Endothelial cell (in vitro differentiated cells): Measurements from ENCODE around the gene PIM3. TPM values are rescaled to one million over a fixed set of nuclear protein-coding genes. Genes with fewer than 3 reads are reported as not detected.

ENCODE experiments used
- DNase-seq: peaks from one replicate; pipeline ENCODE4 v3.0.0; 2021; ENCODE audit warnings: low spot score
- H3K27ac Mint-ChIP-seq: one replicate; pipeline ENCODE4 v1.8.0; 2021; ENCODE audit warnings: mixed read lengths, inconsistent platforms; ENCODE audit not compliant: unreplicated experiment
- H3K27me3 Mint-ChIP-seq: one replicate; pipeline ENCODE4 v1.8.0; 2021; ENCODE audit warnings: mild to moderate bottlenecking, moderate library complexity, mixed read lengths, inconsistent platforms; ENCODE audit not compliant: unreplicated experiment
- H3K36me3 Mint-ChIP-seq: one replicate; pipeline ENCODE4 v1.8.0; 2021; ENCODE audit warnings: mild to moderate bottlenecking, low read depth, mixed read lengths, inconsistent platforms; ENCODE audit not compliant: unreplicated experiment
- H3K4me1 Mint-ChIP-seq: one replicate; pipeline ENCODE4 v1.8.0; 2021; ENCODE audit warnings: mild to moderate bottlenecking, mixed read lengths, inconsistent platforms; ENCODE audit not compliant: unreplicated experiment
- H3K4me3 Mint-ChIP-seq: one replicate; pipeline ENCODE4 v1.8.0; 2021; ENCODE audit warnings: mild to moderate bottlenecking, mixed read lengths, inconsistent platforms; ENCODE audit not compliant: unreplicated experiment
- H3K9me3 Mint-ChIP-seq: one replicate; pipeline ENCODE4 v1.8.0; 2021; ENCODE audit warnings: mixed read lengths, inconsistent platforms; ENCODE audit not compliant: unreplicated experiment
- CTCF ChIP-seq: fragments of 200-600 bp; sonication (generic); IDR thresholded peaks from one replicate; pipeline ENCODE4 v1.5.0; 2021; ENCODE audit warnings: antibody characterized with exemption; ENCODE audit not compliant: unreplicated experiment
- total RNA-seq: library from RNA; stranded (reverse); fragmentation: NEBNext Ultra II Directional; extraction: Animal tissue kit (Norgen Biotek cat#: 25700); gene quantifications from one replicate; pipeline ENCODE4 v1.2.1, GENCODE V29; 2021; ENCODE audit not compliant: unreplicated experiment

Gene PIM3
- total RNA-seq, 1 donor from 2014 or later: 112 TPM

GRCh38 chr22:49953027-49953679 lies 7.4 kb upstream of the PIM3 start:
- peaks cover 3% of the 10 kb centered on the region for H3K4me1 Mint-ChIP-seq
- no peak overlapping the region for H3K27ac Mint-ChIP-seq
- DNase-seq: no peak
- H3K27me3 Mint-ChIP-seq: peaks cover 6% of the 10 kb centered on the region
- H3K9me3 Mint-ChIP-seq: no peaks in the 10 kb centered on the region
- no peak for TF ChIP-seq CTCF
- no peak overlapping the region for H3K4me3 Mint-ChIP-seq
- H3K36me3 Mint-ChIP-seq: no peaks in the 10 kb centered on the region

- no peak for TF ChIP-seq CTCF
- no peaks in the 10 kb centered on the region for H3K36me3 Mint-ChIP-seq
- no peak for DNase-seq
- peaks cover 9% of the 10 kb centered on the region for H3K4me1 Mint-ChIP-seq
- no peak overlapping the region for H3K4me3 Mint-ChIP-seq
- no peak overlapping the region for H3K27ac Mint-ChIP-seq
- peaks cover 6% of the 10 kb centered on the region for H3K27me3 Mint-ChIP-seq
- no peaks in the 10 kb centered on the region for H3K9me3 Mint-ChIP-seq
Observed at GRCh38 chr22:49953680-49954344, 6.8 kb upstream of the PIM3 start.

GRCh38 chr22:49954354-49954753 lies 6.2 kb upstream of the PIM3 start:
- DNase-seq: no peak
- Mint-ChIP-seq H3K4me1 (peaks cover 14% of the 10 kb centered on the region), H3K9me3 (no peaks in the 10 kb centered on the region)

GRCh38 chr22:49954991-49955580 lies 5.5 kb upstream of the PIM3 start:
- Mint-ChIP-seq H3K36me3 (no peaks in the 10 kb centered on the region), H3K27ac (no peak overlapping the region), H3K4me1 (peaks cover 17% of the 10 kb centered on the region), H3K9me3 (no peaks in the 10 kb centered on the region), H3K4me3 (no peak overlapping the region), H3K27me3 (peaks cover 8% of the 10 kb centered on the region)
- no peak for DNase-seq
- TF ChIP-seq CTCF: no peak

More at GRCh38 chr22:49954354-49954753, 6.2 kb upstream of the PIM3 start:
- no peak for TF ChIP-seq CTCF
- Mint-ChIP-seq H3K36me3 (no peaks in the 10 kb centered on the region), H3K27ac (no peak overlapping the region), H3K27me3 (peaks cover 8% of the 10 kb centered on the region), H3K4me3 (no peak overlapping the region)
